Adipose tissue (tissue), 3 donors: ENCODE results near the gene PDGFA. TPM values are rescaled to one million over a fixed set of nuclear protein-coding genes. Genes with fewer than 3 reads are reported as not detected.

Experiments used
- H3K27ac ChIP-seq: one replicate; pipeline ENCODE4 v1.5.1; 2013; ENCODE audit warnings: low read depth, low read length
- WGBS, 3 donors: extraction: QIAGEN DNeasy Blood & Tissue Kit; methylation state at CpG; one replicate each; pipeline ENCODE4 v1.1.7; 2013; 5-methylcytosine and 5-hydroxymethylcytosine counted together
- polyA plus RNA-seq, 3 donors: library from polyadenylated mRNA; stranded (reverse); fragments of 200-250 nt; gene quantifications; one replicate each; pipeline ENCODE4 v1.2.3, GENCODE V29; 2013
- donor health status: healthy with polysubstance abuse.
- donor health status: Bipolar disorder and iron deficiency.
- donor health status: healthy.

The PDGFA gene
- polyA plus RNA-seq, 3 donors, result 9.9 to 40.2 (median 11.7) TPM

- H3K27ac ChIP-seq, result no peak overlapping the region
- WGBS, 3 donors, result 48 to 67% (median 50%) methylated on average over 26 of the region's 26 CpGs
Observed at GRCh38 chr7:471866-472639, 47.6 kb downstream of the PDGFA start.

DNA sequence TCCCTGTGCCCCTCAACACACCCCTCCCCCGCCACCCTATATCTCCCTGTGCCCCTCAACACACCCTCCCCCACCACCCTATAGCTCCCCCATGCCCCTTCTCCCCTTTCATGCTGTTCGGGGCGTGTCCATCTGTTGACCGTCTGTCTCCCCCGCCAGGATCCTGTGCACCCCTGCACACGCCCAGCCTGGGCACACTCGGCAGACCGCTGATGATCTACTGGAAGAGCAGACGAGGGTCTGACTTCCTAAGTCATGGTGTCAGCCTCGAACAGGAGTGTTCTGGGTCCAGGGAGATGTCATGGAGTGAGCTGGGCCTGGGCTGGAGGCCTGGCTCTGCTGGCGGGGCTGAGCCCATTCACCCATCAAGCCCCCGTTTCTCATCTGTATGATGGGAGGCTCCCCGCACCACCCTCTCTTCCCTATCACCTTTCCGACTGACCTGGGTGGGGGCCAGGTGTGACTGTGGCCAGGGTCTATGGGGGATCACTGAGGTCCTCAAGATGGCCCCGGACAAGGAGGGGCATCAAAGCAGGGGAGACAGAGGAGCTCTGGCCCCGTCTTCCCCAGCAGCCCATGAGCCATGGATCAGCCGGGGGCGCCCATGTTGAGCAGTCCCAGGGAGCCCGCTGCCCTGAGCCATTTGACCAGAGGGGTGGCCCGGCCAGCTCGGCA is 48.3 kb downstream of the PDGFA start:
- no peak overlapping the region for H3K27ac ChIP-seq
- 71 to 86% (median 73%) methylated on average over 20 of the region's 21 CpGs for WGBS, 3 donors

GRCh38 chr7:469563-469961 is 50.1 kb downstream of the PDGFA start:
- H3K27ac ChIP-seq, result no peak overlapping the region
- 76 to 96% (median 91%) methylated on average over 17 of the region's 17 CpGs for WGBS, 3 donors

GRCh38 chr7:468681-469562 is 50.7 kb downstream of the PDGFA start:
- WGBS, 3 donors, result 38 to 83% (median 44%) methylated on average over 16 of the region's 16 CpGs

DNA sequence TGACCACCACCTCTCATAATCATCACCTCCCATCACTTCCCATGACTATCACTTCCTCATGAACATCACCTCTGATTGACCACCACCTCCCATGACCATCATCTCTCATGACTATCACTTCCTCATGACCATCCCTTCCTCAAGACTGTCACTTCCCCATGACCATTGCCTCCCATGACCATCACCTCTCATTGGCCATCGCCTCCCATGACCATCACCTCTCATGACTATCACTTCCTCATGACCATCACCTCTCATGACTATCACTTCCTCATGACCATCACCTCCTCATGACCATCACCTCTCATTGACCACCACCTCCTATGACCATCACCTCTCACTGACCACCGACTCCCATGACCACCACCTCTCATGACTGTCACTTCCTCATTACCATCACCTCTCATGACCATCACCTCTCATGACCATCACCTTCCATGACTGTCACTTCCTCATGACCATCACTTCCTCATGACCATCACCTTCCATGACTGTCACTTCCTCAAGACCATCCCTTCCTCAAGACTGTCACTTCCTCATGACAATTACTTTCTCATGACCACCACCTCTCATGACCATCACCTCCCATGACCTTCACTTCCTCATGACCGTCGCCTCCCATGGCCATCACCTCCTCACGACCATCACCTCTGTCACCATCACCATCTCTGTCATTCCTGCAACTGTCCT is 51.6 kb downstream of the PDGFA start:
- no peak overlapping the region for H3K27ac ChIP-seq
- WGBS, 3 donors, result 84 to 93% (median 87%) methylated on average over 5 of the region's 5 CpGs

More at GRCh38 chr7:468681-469562, 50.7 kb downstream of the PDGFA start:
- no peak overlapping the region for H3K27ac ChIP-seq

DNA sequence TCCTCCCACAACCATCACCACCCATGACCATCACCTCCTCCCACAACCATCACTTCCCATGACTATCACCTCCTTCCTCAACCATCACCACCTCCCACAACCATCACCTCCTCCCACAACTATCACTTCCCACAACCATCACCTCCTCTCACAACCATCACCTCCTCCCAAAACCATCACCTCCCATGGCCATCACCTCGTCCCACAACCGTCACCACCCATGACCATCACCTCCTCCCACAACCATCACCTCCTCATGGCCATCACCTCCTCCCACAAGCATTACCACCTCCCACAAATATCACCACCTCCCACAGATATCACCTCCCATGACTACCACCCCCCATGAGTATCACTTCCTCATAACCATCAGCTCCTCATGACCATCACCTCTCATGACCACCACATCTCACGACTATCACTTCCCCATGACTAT is 52.2 kb downstream of the PDGFA start:
- WGBS, 3 donors, result 79 to 87% (median 79%) methylated on average over 3 of the region's 3 CpGs

GRCh38 chr7:466465-467191 is 53.0 kb downstream of the PDGFA start:
- 93 to 95% (median 95%) methylated on average over 8 to 9 of the region's 9 CpGs for WGBS, 3 donors
- H3K27ac ChIP-seq, result no peak overlapping the region

More for the DNA sequence above, 52.2 kb downstream of the PDGFA start:
- no peak overlapping the region for H3K27ac ChIP-seq

DNA sequence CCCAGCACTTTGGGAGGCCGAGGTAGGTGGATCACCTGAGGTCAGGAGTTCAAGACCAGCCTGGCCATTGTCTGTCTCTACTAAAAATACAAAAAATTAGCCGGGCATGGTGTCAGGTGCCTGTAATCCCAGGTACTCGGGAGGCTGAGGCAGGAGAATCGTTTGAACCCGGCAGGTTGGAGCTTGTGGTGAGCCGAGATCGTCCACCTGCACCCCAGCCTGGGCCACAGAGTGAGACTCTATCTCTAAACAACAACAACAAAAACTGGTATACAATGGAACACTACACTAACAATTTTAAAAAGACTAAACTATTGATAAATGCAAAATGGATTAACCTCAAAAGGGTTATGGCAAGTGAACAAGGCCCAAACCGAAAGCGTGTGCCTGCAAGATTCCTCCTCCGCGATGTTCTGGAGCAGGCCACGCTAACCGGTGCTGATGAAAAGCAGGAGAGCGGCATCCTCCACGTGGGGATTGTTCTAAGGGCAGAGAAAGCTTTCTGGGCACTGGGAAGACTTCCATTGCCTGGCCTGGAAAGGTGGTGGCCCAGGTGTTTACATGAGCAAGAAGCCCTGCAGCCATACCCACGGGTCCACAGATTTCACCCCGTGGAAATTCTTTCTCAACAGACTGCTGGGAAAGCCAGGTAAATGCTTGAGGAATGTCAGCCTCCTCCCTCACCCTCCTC is 53.8 kb downstream of the PDGFA start:
- H3K27ac ChIP-seq, result no peak overlapping the region
- 88 to 94% (median 92%) methylated on average over 17 of the region's 17 CpGs for WGBS, 3 donors

GRCh38 chr7:464454-465401 is 54.9 kb downstream of the PDGFA start:
- H3K27ac ChIP-seq, result no peak overlapping the region
- 49 to 55% (median 50%) methylated on average over 34 of the region's 34 CpGs for WGBS, 3 donors

DNA sequence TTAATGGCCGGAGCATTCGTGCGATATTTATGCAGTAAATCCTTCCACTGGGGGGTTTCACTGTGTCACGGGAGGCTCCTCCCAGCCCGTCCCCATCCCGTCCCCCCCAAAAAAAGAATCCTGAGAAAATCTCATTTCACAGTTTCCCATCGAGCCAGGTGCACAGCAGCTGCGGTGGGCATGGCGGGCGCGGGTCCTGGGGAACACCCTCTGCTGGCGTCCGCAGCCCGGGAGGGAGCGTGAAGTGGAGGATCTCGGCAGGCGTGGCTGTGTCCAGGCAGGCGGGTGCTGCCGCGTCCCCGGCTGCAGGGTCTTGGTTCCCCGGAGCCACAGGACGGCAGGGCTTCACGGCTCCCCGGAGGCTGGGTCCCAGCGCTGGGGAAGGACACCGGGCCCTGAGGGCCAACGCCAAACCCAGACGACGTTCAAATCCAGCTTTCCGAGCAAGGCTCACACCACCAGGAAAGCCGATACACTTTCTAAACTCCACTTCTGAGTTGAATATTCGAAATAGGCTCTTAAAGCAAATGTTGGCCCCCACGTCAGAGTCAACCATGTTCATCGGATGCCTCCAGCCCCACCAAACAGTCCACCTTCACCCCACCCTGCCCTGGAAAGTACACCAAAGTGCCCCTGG is 55.7 kb downstream of the PDGFA start:
- WGBS, 3 donors, result 87 to 93% (median 91%) methylated on average over 28 to 35 of the region's 35 CpGs
- no peak overlapping the region for H3K27ac ChIP-seq

DNA sequence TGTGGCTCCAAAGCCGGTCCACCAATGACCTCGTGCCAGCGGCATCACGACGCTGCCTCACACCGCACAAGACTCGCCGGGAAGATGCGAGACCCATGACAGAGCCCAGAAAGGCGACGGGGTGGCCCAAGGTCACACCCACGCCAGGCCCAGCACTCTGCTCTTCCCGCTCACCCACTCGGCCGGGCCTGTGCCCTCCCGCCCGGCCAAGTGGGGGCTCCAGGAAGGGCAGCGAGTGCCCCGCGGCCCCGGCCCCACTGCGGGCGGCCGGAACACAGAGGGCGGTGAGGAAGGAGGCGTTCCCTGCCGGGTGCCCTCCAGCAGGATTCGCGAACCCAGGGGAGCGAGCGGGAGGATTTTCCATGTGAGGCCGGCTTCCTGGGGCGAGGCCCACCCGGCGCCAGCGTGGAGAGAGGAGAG is 56.3 kb downstream of the PDGFA start:
- H3K27ac ChIP-seq, result no peak overlapping the region
- WGBS, 3 donors, result 93 to 94% (median 94%) methylated on average over 36 of the region's 36 CpGs

DNA sequence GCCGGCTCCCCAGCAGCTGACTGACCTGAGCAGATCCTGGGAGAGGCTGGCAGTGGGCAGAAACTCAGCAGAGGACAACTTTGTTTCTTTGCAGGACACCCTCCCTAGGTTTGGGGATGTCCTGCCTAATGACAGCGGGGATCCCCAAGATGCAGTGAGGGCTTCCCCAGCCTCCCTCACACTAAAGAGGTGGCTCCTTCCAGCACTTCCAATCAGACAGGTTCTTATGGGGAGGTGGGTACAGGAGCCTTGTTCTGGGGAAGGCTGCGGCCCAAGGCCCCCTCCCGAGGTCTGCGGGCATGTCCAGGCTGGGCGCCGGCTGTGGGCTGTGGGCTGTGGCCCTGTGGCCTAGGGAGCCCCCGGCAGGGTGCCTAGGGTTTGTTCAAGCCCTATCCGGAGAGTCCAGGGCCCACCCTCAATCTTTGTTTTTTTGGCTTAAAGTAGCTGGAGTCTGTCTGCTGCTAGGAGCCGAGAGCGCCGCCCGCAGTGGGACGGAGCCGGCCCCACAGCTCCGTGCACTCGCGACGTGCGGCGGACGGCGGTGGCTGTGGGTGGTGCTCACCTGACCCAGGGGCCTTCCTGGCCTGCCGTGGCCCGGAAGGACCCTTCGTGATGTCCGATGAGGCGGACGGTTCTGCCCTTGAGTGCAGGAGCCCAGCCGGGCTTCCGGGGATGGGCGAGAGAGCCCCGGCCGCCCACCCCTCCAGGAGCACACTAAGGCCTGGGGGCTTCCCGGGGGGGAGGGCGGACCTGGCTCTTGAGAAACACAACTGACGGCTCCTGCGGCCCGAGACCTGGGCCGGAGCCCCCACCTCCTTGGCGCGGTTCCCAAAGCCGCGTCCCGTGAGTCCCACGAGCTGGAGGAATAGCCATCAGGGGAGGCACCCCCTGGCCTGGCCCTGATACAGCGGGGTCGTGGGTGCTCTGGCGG is 57.2 kb downstream of the PDGFA start:
- no peak overlapping the region for H3K27ac ChIP-seq
- 92 to 93% (median 93%) methylated on average over 47 to 49 of the region's 49 CpGs for WGBS, 3 donors

- H3K27ac ChIP-seq, result no peak overlapping the region
- 70 to 91% (median 80%) methylated on average over 26 to 29 of the region's 29 CpGs for WGBS, 3 donors
Observed at GRCh38 chr7:461453-462172, 58.0 kb downstream of the PDGFA start.

- H3K27ac ChIP-seq, result no peak overlapping the region
- WGBS, 3 donors, result 68 to 87% (median 71%) methylated on average over 2 of the region's 2 CpGs
Observed at GRCh38 chr7:461117-461452, 58.6 kb downstream of the PDGFA start.
